Measurements from ENCODE around the gene SLC25A42.
A peak's percentile ranks its signal among the peaks of the same experiment; 100 is the strongest.
"Not testable (repeated sequence)": the region's sequence is repeated elsewhere in the genome, so short reads cannot be mapped to it uniquely, and the experiment has no call there.

SLC25A42 gene

DNA sequence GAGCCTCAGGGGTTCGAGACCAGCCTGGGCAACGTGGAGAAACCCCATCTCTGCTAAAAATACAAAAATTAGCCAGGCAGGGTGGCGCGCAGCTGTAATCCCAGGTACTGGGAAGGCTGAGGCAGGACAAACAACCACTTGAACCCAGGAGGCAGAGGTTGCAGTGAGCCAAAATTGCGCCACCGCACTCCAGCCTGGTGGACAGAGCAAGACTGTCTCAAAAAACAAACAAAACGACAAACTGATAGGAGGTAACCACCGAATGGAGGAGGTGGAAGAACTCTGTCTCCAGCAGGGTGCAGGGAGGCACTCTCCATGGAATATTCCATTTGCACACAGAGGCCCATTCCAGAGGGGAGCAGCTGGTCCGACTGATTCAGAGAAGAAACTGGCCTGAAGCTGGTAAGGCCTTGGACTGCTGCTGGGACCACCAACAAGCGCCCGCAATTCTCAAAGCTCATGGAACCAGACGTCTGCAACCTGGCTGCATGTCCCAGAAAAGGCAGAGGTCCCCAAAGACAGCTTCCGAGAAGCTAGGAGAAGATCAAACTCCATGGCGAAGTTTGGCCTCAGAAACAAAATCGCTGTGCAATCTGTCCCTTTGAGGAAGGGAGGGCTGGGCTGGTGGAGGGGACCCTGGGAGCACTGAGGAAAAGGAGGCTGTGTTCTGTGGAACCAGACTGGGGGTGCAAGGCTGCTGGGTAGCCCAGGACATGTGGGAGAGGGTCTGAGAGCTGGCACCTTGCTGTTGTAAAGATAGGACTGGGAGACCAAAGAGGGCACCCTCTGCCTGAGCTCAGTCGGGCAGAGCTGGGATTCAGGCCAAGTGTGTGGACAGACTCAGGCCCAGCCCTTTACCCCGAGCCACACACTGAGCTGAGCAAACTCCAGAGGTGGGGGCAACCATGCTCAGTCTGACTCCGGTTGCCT lies 35.2 kb downstream of the SLC25A42 start:
- no peak overlapping the region for H3K14ac ChIP-seq (ENCODE audit: low read length)
- no peak overlapping the region for H3K23ac ChIP-seq (ENCODE audit: low read length)
- H3K79me2 ChIP-seq (ENCODE audit: control insufficient read depth, insufficient read depth, low read length, poor library complexity), result no peaks in the 10 kb centered on the region
- H2AFZ ChIP-seq (ENCODE audit: insufficient read depth, low read length, poor library complexity), result no peak overlapping the region
- no peak overlapping the region for H4K91ac ChIP-seq (ENCODE audit: low read depth, low read length)
- DNase-seq, result no peak
- no peak overlapping the region for H2BK5ac ChIP-seq (ENCODE audit: low read depth, low read length, poor library complexity)
- H3K4me2 ChIP-seq (ENCODE audit: low read length), result no peak overlapping the region
- H3K4me3 ChIP-seq (ENCODE audit: low read depth, low read length), result no peak overlapping the region
- no peak overlapping the region for H2AK5ac ChIP-seq (ENCODE audit: low read length)
- no peak overlapping the region for H3K9ac ChIP-seq (ENCODE audit: low read length)
- H3K4me1 ChIP-seq (ENCODE audit: control insufficient read depth in 1 of 2, insufficient read depth in 2 of 2, low read length in 2 of 2), result peaks cover 2 to 11% of the 10 kb centered on the region in 2 experiments
- peaks cover 2% of the 10 kb centered on the region for H3K9me3 ChIP-seq (ENCODE audit: insufficient read depth, low read depth, low read length)
- H4K12ac ChIP-seq (ENCODE audit: low read depth, low read length), result no peak overlapping the region
- H3K18ac ChIP-seq (ENCODE audit: low read length), result no peak overlapping the region
- no CpG with 5 or more reads among the region's 18 CpGs for WGBS (ENCODE audit: extremely low coverage, insufficient coverage, insufficient read length)
- no peaks in the 10 kb centered on the region for H3K27me3 ChIP-seq (ENCODE audit: insufficient read depth, low read length)
- no peak overlapping the region for H4K8ac ChIP-seq (ENCODE audit: low read depth, low read length)
- no peak overlapping the region for H2BK120ac ChIP-seq (ENCODE audit: insufficient read depth, low read length, poor library complexity)
- no peak overlapping the region for H3K4ac ChIP-seq (ENCODE audit: low read depth, low read length)
- H3K79me1 ChIP-seq (ENCODE audit: low read length), result no peaks in the 10 kb centered on the region
- H2BK12ac ChIP-seq (ENCODE audit: low read length), result no peak overlapping the region
- H3K36me3 ChIP-seq (ENCODE audit: control insufficient read depth in 1 of 2, insufficient read depth in 2 of 2, low read length in 2 of 2), result no peaks in the 10 kb centered on the region
- no peak overlapping the region for H3K27ac ChIP-seq (ENCODE audit: low read depth, low read length)

DNA sequence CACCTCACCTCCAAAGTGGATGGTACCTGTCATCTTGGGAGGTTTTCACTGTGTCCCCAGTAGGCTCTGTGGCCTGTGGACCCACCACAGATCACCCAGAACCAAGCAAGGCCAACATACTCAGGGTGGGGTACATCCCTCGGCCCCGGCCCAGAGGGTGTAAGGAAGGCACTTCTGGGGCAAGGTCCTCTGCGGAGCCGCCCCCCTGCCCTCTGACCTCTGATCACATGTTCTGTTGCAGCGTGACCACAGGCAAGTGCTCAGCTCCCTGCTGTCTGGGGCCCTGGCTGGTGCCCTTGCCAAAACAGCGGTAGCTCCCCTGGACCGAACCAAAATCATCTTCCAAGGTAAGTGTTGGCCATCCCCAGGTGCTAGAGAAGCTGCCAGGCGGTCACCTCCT lies 37.7 kb downstream of the SLC25A42 start:
- H2AFZ ChIP-seq (ENCODE audit: insufficient read depth, low read length, poor library complexity), result no peak overlapping the region
- no peak overlapping the region for H4K12ac ChIP-seq (ENCODE audit: low read depth, low read length)
- H2BK12ac ChIP-seq (ENCODE audit: low read length), result no peak overlapping the region
- peaks cover 2% of the 10 kb centered on the region for H3K79me1 ChIP-seq (ENCODE audit: low read length)
- no peak overlapping the region for H4K91ac ChIP-seq (ENCODE audit: low read depth, low read length)
- H3K23ac ChIP-seq (ENCODE audit: low read length), result no peak overlapping the region
- no peak for DNase-seq
- H3K4me3 ChIP-seq (ENCODE audit: low read depth, low read length), result no peak overlapping the region
- H3K4ac ChIP-seq (ENCODE audit: low read depth, low read length), result no peak overlapping the region
- no peak overlapping the region for H3K14ac ChIP-seq (ENCODE audit: low read length)
- no peak overlapping the region for H4K8ac ChIP-seq (ENCODE audit: low read depth, low read length)
- peaks cover 2% of the 10 kb centered on the region for H3K9me3 ChIP-seq (ENCODE audit: insufficient read depth, low read depth, low read length)
- no peak overlapping the region for H2BK5ac ChIP-seq (ENCODE audit: low read depth, low read length, poor library complexity)
- no peak overlapping the region for H3K9ac ChIP-seq (ENCODE audit: low read length)
- peaks cover 2% of the 10 kb centered on the region for H3K79me2 ChIP-seq (ENCODE audit: control insufficient read depth, insufficient read depth, low read length, poor library complexity)
- no peaks in the 10 kb centered on the region for H3K27me3 ChIP-seq (ENCODE audit: insufficient read depth, low read length)
- H3K4me1 ChIP-seq (ENCODE audit: control insufficient read depth in 1 of 2, insufficient read depth in 2 of 2, low read length in 2 of 2), result peaks cover 5 to 25% of the 10 kb centered on the region in 2 experiments
- no peak overlapping the region for H2AK5ac ChIP-seq (ENCODE audit: low read length)
- no peak overlapping the region for H3K18ac ChIP-seq (ENCODE audit: low read length)
- no peaks in the 10 kb centered on the region for H3K36me3 ChIP-seq (ENCODE audit: control insufficient read depth in 1 of 2, insufficient read depth in 2 of 2, low read length in 2 of 2)
- no peak overlapping the region for H3K27ac ChIP-seq (ENCODE audit: low read depth, low read length)
- H3K4me2 ChIP-seq (ENCODE audit: low read length), result no peak overlapping the region
- no CpG with 5 or more reads among the region's 8 CpGs for WGBS (ENCODE audit: extremely low coverage, insufficient coverage, insufficient read length)
- no peak overlapping the region for H2BK120ac ChIP-seq (ENCODE audit: insufficient read depth, low read length, poor library complexity)

DNA sequence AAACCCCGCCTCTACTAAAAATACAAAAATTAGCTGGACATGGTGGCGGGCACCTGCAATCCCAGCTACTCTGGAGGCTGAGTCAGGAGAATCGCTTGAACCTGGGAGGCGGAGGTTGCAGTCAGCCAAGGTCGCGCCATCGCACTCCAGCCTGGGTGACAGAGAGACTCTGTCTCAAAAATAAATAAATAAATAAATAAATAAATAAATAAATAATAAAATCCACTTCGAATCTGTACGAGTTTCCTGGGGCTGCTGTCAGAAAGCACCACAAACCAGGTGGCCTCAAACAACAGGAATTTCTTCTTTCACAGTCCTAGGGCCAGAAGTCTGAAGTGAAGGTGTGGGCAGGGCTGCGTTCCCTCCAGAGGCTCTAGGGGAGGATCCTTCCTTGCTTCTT lies 38.8 kb downstream of the SLC25A42 start:
- not testable (repeated sequence) for H2BK120ac ChIP-seq (ENCODE audit: insufficient read depth, low read length, poor library complexity); H3K9me3 ChIP-seq (ENCODE audit: insufficient read depth, low read depth, low read length); H2AK5ac ChIP-seq (ENCODE audit: low read length); H3K79me1 ChIP-seq (ENCODE audit: low read length); H2BK5ac ChIP-seq (ENCODE audit: low read depth, low read length, poor library complexity); H3K9ac ChIP-seq (ENCODE audit: low read length); H3K18ac ChIP-seq (ENCODE audit: low read length); H3K4ac ChIP-seq (ENCODE audit: low read depth, low read length); H4K91ac ChIP-seq (ENCODE audit: low read depth, low read length); H4K12ac ChIP-seq (ENCODE audit: low read depth, low read length); H3K79me2 ChIP-seq (ENCODE audit: control insufficient read depth, insufficient read depth, low read length, poor library complexity); H3K23ac ChIP-seq (ENCODE audit: low read length); H3K4me3 ChIP-seq (ENCODE audit: low read depth, low read length); H3K14ac ChIP-seq (ENCODE audit: low read length); H3K4me2 ChIP-seq (ENCODE audit: low read length); H4K8ac ChIP-seq (ENCODE audit: low read depth, low read length); H2AFZ ChIP-seq (ENCODE audit: insufficient read depth, low read length, poor library complexity); H3K27me3 ChIP-seq (ENCODE audit: insufficient read depth, low read length); H3K36me3 ChIP-seq (ENCODE audit: control insufficient read depth in 1 of 2, insufficient read depth in 2 of 2, low read length in 2 of 2); H2BK12ac ChIP-seq (ENCODE audit: low read length); H3K27ac ChIP-seq (ENCODE audit: low read depth, low read length)
- no CpG with 5 or more reads among the region's 10 CpGs for WGBS (ENCODE audit: extremely low coverage, insufficient coverage, insufficient read length)
- H3K4me1 ChIP-seq (ENCODE audit: control insufficient read depth in 1 of 2, insufficient read depth in 2 of 2, low read length in 2 of 2), result peaks cover 3 to 17% of the 10 kb centered on the region in 2 experiments
- peak; percentile 32 to 63 for DNase-seq

DNA sequence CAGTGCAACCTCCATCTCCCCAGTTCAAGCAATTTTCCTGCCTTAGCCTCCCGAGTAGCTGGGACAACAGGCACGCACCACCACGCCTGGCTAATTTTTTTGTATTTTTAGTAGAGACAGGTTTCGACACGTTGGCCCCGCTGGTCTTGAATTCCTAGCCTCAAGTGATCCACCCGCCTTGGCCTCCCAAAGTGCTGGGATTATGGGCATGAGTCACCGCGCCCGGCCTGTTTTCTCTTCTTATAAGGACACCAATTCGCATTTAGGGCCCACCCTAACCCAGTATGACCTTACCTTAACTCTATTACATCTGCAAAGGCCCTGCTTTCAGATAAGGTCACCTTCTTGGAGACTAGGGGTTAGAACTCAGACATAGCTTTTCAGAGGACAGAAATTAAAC lies 39.4 kb downstream of the SLC25A42 start:
- H2BK12ac ChIP-seq (ENCODE audit: low read length), result no peak overlapping the region
- H2BK5ac ChIP-seq (ENCODE audit: low read depth, low read length, poor library complexity), result no peak overlapping the region

More for the DNA sequence above, 39.4 kb downstream of the SLC25A42 start:
- no peak overlapping the region for H4K8ac ChIP-seq (ENCODE audit: low read depth, low read length)
- no peak overlapping the region for H2BK120ac ChIP-seq (ENCODE audit: insufficient read depth, low read length, poor library complexity)
- no peak overlapping the region for H3K23ac ChIP-seq (ENCODE audit: low read length)
- H3K9me3 ChIP-seq (ENCODE audit: insufficient read depth, low read depth, low read length), result peaks cover 2% of the 10 kb centered on the region
- H2AFZ ChIP-seq (ENCODE audit: insufficient read depth, low read length, poor library complexity), result no peak overlapping the region
- H3K14ac ChIP-seq (ENCODE audit: low read length), result no peak overlapping the region
- H3K27ac ChIP-seq (ENCODE audit: low read depth, low read length), result no peak overlapping the region
- no peak overlapping the region for H3K18ac ChIP-seq (ENCODE audit: low read length)
- no peaks in the 10 kb centered on the region for H3K36me3 ChIP-seq (ENCODE audit: control insufficient read depth in 1 of 2, insufficient read depth in 2 of 2, low read length in 2 of 2)
- H4K12ac ChIP-seq (ENCODE audit: low read depth, low read length), result no peak overlapping the region
- no peak overlapping the region for H4K91ac ChIP-seq (ENCODE audit: low read depth, low read length)
- H3K27me3 ChIP-seq (ENCODE audit: insufficient read depth, low read length), result no peaks in the 10 kb centered on the region
- no peak overlapping the region for H3K4ac ChIP-seq (ENCODE audit: low read depth, low read length)
- H3K79me1 ChIP-seq (ENCODE audit: low read length), result peaks cover 2% of the 10 kb centered on the region
- no peak overlapping the region for H3K9ac ChIP-seq (ENCODE audit: low read length)
- no peak overlapping the region for H2AK5ac ChIP-seq (ENCODE audit: low read length)
- no peak overlapping the region for H3K4me3 ChIP-seq (ENCODE audit: low read depth, low read length)
- no CpG with 5 or more reads among the region's 11 CpGs for WGBS (ENCODE audit: extremely low coverage, insufficient coverage, insufficient read length)
- peak; percentile 86 to 90 for DNase-seq
- H3K79me2 ChIP-seq (ENCODE audit: control insufficient read depth, insufficient read depth, low read length, poor library complexity), result peaks cover 2% of the 10 kb centered on the region
- peaks cover 3 to 15% of the 10 kb centered on the region in 2 experiments for H3K4me1 ChIP-seq (ENCODE audit: control insufficient read depth in 1 of 2, insufficient read depth in 2 of 2, low read length in 2 of 2)
- no peak overlapping the region for H3K4me2 ChIP-seq (ENCODE audit: low read length)

All from trophoblast cell (in vitro differentiated cells and primary cell).